ENCODE measurements around the gene GRAP. TPM values are rescaled to one million over a fixed set of nuclear protein-coding genes. Genes with fewer than 3 reads are reported as not detected.
"Not testable (repeated sequence)": the region's sequence is repeated elsewhere in the genome, so short reads cannot be mapped to it uniquely, and the experiment has no call there.

Gene GRAP
- total RNA-seq, 1 donor from 2014 or later, result 0.64 TPM

- not testable (repeated sequence) for H3K4me1 Mint-ChIP-seq (ENCODE audit: low read depth, unreplicated experiment); H3K36me3 Mint-ChIP-seq (ENCODE audit: unreplicated experiment)
- peak overlapping the region; percentile 65 for H3K4me3 Mint-ChIP-seq (ENCODE audit: unreplicated experiment)
These were observed 16.7 kb upstream of the GRAP start for GRCh38 chr17:19063326-19063956.

GRCh38 chr17:19062718-19063325 lies 16.1 kb upstream of the GRAP start:
- not testable (repeated sequence) for H3K4me3 Mint-ChIP-seq (ENCODE audit: unreplicated experiment); DNase-seq; H3K9me3 Mint-ChIP-seq (ENCODE audit: unreplicated experiment); H3K36me3 Mint-ChIP-seq (ENCODE audit: unreplicated experiment); H3K4me1 Mint-ChIP-seq (ENCODE audit: low read depth, unreplicated experiment); H3K27ac Mint-ChIP-seq (ENCODE audit: unreplicated experiment); H3K27me3 Mint-ChIP-seq (ENCODE audit: unreplicated experiment)

More at GRCh38 chr17:19063326-19063956, 16.7 kb upstream of the GRAP start:
- peak; percentile 79 for DNase-seq
- not testable (repeated sequence) for H3K27me3 Mint-ChIP-seq (ENCODE audit: unreplicated experiment); H3K9me3 Mint-ChIP-seq (ENCODE audit: unreplicated experiment)
- H3K27ac Mint-ChIP-seq (ENCODE audit: unreplicated experiment), result peak overlapping the region; percentile 89

- not testable (repeated sequence) for H3K27me3 Mint-ChIP-seq (ENCODE audit: unreplicated experiment); H3K36me3 Mint-ChIP-seq (ENCODE audit: unreplicated experiment); H3K4me1 Mint-ChIP-seq (ENCODE audit: low read depth, unreplicated experiment); H3K9me3 Mint-ChIP-seq (ENCODE audit: unreplicated experiment); H3K4me3 Mint-ChIP-seq (ENCODE audit: unreplicated experiment); H3K27ac Mint-ChIP-seq (ENCODE audit: unreplicated experiment)
- peak; percentile 80 for DNase-seq
These were observed 15.4 kb upstream of the GRAP start for GRCh38 chr17:19062009-19062717.

DNA sequence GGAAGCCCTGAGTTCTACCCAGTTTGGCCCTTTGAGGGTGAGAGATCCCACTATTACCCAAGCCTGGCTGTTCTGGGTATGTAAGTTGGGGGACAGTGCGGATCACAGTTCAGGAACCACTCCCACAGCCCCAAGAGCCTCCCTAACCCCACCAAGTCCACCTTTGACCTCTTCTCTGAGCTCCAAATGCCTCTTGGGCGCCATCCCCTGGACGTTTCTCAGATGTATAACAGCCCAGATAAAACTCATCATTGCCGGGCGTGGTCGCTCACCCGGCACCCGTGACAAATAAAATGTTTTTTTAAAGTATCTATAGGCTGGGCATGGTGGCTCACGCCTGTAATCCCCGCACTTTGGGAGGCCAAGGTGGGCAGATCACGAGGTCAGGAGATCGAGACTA lies 8.7 kb upstream of the GRAP start:
- H3K27me3 Mint-ChIP-seq (ENCODE audit: unreplicated experiment); H3K9me3 Mint-ChIP-seq (ENCODE audit: unreplicated experiment); DNase-seq; H3K27ac Mint-ChIP-seq (ENCODE audit: unreplicated experiment); H3K36me3 Mint-ChIP-seq (ENCODE audit: unreplicated experiment); H3K4me3 Mint-ChIP-seq (ENCODE audit: unreplicated experiment); H3K4me1 Mint-ChIP-seq (ENCODE audit: low read depth, unreplicated experiment): not testable (repeated sequence)

GRCh38 chr17:19048826-19049225 lies 2.1 kb upstream of the GRAP start:
- H3K9me3 Mint-ChIP-seq (ENCODE audit: unreplicated experiment); H3K4me3 Mint-ChIP-seq (ENCODE audit: unreplicated experiment); H3K27ac Mint-ChIP-seq (ENCODE audit: unreplicated experiment): not testable (repeated sequence)

GRCh38 chr17:19047510-19047909 lies 753 bp upstream of the GRAP start:
- not testable (repeated sequence) for H3K36me3 Mint-ChIP-seq (ENCODE audit: unreplicated experiment); H3K9me3 Mint-ChIP-seq (ENCODE audit: unreplicated experiment); DNase-seq; H3K27ac Mint-ChIP-seq (ENCODE audit: unreplicated experiment); H3K4me3 Mint-ChIP-seq (ENCODE audit: unreplicated experiment); H3K4me1 Mint-ChIP-seq (ENCODE audit: low read depth, unreplicated experiment); H3K27me3 Mint-ChIP-seq (ENCODE audit: unreplicated experiment)

More at GRCh38 chr17:19048826-19049225, 2.1 kb upstream of the GRAP start:
- H3K27me3 Mint-ChIP-seq (ENCODE audit: unreplicated experiment); DNase-seq; H3K36me3 Mint-ChIP-seq (ENCODE audit: unreplicated experiment); H3K4me1 Mint-ChIP-seq (ENCODE audit: low read depth, unreplicated experiment): not testable (repeated sequence)

DNA sequence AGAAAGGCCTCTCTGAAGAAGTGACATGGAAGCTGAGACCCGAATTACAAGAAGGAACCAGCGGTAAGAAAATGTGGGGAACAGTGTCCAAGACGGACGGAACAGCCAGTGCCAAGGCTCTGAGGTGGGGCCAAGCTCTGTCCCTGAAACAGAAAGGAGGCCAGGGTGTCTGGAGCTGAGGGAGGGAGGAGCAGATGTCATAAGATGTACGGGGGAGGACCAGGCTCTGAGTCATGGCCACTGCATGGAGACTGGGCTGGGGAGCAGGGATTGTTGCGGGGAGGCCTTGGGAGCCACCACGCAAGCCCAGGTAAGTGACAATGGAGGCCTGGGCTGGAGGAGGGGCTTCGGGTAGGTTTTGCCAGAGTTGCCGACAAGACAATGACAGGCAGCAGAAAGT lies 2.1 kb downstream of the GRAP start:
- H3K27ac Mint-ChIP-seq (ENCODE audit: unreplicated experiment), result not testable (repeated sequence)

DNA sequence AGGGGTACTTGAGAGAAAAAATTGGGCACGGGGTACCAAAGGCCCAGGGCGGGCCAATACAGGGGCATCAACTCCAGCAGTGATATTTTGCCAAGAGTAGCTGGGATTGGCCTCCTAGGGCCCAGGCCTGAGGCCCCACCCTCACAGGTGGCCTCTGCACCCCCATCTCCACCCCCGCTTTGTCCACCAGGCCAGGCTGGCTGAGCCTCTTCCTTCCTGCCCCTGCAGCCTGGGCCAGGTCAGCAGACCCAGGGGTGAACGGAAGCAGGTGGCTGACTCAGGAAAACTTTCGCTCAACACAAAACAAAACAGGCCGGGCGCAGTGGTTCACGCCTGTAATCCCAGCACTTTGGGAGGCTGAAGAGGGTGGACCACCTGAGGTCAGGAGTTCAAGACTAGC lies 3.7 kb downstream of the GRAP start:
- H3K4me1 Mint-ChIP-seq (ENCODE audit: low read depth, unreplicated experiment); H3K36me3 Mint-ChIP-seq (ENCODE audit: unreplicated experiment); H3K27ac Mint-ChIP-seq (ENCODE audit: unreplicated experiment); H3K4me3 Mint-ChIP-seq (ENCODE audit: unreplicated experiment); H3K27me3 Mint-ChIP-seq (ENCODE audit: unreplicated experiment); H3K9me3 Mint-ChIP-seq (ENCODE audit: unreplicated experiment); DNase-seq: not testable (repeated sequence)

More for the DNA sequence above, 2.1 kb downstream of the GRAP start:
- H3K9me3 Mint-ChIP-seq (ENCODE audit: unreplicated experiment); H3K4me1 Mint-ChIP-seq (ENCODE audit: low read depth, unreplicated experiment); H3K36me3 Mint-ChIP-seq (ENCODE audit: unreplicated experiment); H3K4me3 Mint-ChIP-seq (ENCODE audit: unreplicated experiment); DNase-seq; H3K27me3 Mint-ChIP-seq (ENCODE audit: unreplicated experiment): not testable (repeated sequence)

DNA sequence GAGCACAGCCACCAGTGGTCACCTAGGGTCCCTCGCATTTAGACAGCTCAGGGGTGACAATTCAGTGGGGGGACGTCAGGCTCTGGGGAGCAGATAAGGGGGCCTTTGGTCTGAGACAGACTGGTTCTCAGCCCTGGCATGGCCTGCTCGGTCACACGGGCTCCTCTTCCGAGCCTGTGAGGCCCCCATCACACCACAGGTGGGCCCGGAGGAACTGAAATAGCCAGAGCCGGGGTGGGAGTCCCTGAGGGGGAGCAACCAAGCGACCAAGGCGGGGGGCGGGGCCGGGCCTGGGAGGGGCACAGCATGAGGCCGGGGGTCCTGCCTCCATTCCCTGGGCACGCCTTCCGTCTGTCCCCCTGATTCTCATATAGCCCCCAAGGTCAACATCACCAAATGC lies 4.4 kb downstream of the GRAP start:
- not testable (repeated sequence) for H3K4me3 Mint-ChIP-seq (ENCODE audit: unreplicated experiment); H3K36me3 Mint-ChIP-seq (ENCODE audit: unreplicated experiment); H3K4me1 Mint-ChIP-seq (ENCODE audit: low read depth, unreplicated experiment); H3K9me3 Mint-ChIP-seq (ENCODE audit: unreplicated experiment); H3K27ac Mint-ChIP-seq (ENCODE audit: unreplicated experiment); DNase-seq; H3K27me3 Mint-ChIP-seq (ENCODE audit: unreplicated experiment)

- H3K36me3 Mint-ChIP-seq (ENCODE audit: unreplicated experiment); H3K27ac Mint-ChIP-seq (ENCODE audit: unreplicated experiment); H3K4me3 Mint-ChIP-seq (ENCODE audit: unreplicated experiment); H3K4me1 Mint-ChIP-seq (ENCODE audit: low read depth, unreplicated experiment); DNase-seq; H3K9me3 Mint-ChIP-seq (ENCODE audit: unreplicated experiment); H3K27me3 Mint-ChIP-seq (ENCODE audit: unreplicated experiment): not testable (repeated sequence)
These were observed 4.9 kb downstream of the GRAP start for GRCh38 chr17:19041871-19042270.

GRCh38 chr17:19040350-19040749 lies 6.4 kb downstream of the GRAP start:
- not testable (repeated sequence) for H3K4me1 Mint-ChIP-seq (ENCODE audit: low read depth, unreplicated experiment); H3K9me3 Mint-ChIP-seq (ENCODE audit: unreplicated experiment); DNase-seq; H3K27ac Mint-ChIP-seq (ENCODE audit: unreplicated experiment); H3K36me3 Mint-ChIP-seq (ENCODE audit: unreplicated experiment); H3K4me3 Mint-ChIP-seq (ENCODE audit: unreplicated experiment); H3K27me3 Mint-ChIP-seq (ENCODE audit: unreplicated experiment)

GRCh38 chr17:19038730-19039129 lies 8.0 kb downstream of the GRAP start:
- H3K36me3 Mint-ChIP-seq (ENCODE audit: unreplicated experiment); H3K4me3 Mint-ChIP-seq (ENCODE audit: unreplicated experiment); H3K4me1 Mint-ChIP-seq (ENCODE audit: low read depth, unreplicated experiment); H3K27ac Mint-ChIP-seq (ENCODE audit: unreplicated experiment); H3K9me3 Mint-ChIP-seq (ENCODE audit: unreplicated experiment); H3K27me3 Mint-ChIP-seq (ENCODE audit: unreplicated experiment); DNase-seq: not testable (repeated sequence)

Data from glutamatergic neuron (in vitro differentiated cells).